HG03103 (cell line): ENCODE results near the gene SOWAHA.

Experiments used
- ATAC-seq: cut with Tn5 transposase; IDR thresholded peaks from one replicate; pipeline ENCODE4 v1.9.1; 2021; ENCODE audit warnings: low read depth; ENCODE audit not compliant: unreplicated experiment

The SOWAHA gene

GRCh38 chr5:132812781-132813598, at the start of gene SOWAHA:
SOWAHA (plus strand) TSS chr5:132813302; CDS start chr5:132813622, 320 bp downstream.
- no peak for ATAC-seq

- ATAC-seq: no peak
Observed at GRCh38 chr5:132764051-132764450, 49.1 kb upstream of the SOWAHA start.

- no peak for ATAC-seq
Observed at GRCh38 chr5:132764671-132765238, 48.3 kb upstream of the SOWAHA start.

GRCh38 chr5:132765311-132766019, 47.6 kb upstream of the SOWAHA start:
- no peak for ATAC-seq

- ATAC-seq: no peak
Observed at GRCh38 chr5:132766020-132766805, 46.9 kb upstream of the SOWAHA start.

- ATAC-seq: no peak
Observed at GRCh38 chr5:132766806-132767055, 46.4 kb upstream of the SOWAHA start.

GRCh38 chr5:132767150-132767549, 46.0 kb upstream of the SOWAHA start:
- no peak for ATAC-seq

- no peak for ATAC-seq
Observed at GRCh38 chr5:132768485-132768868, 44.6 kb upstream of the SOWAHA start.

- no peak for ATAC-seq
Observed at GRCh38 chr5:132770476-132771159, 42.5 kb upstream of the SOWAHA start.

GRCh38 chr5:132771503-132771998, 41.6 kb upstream of the SOWAHA start:
- ATAC-seq: no peak

- no peak for ATAC-seq
Observed at GRCh38 chr5:132772291-132773070, 40.6 kb upstream of the SOWAHA start.

GRCh38 chr5:132773114-132773513, 40.0 kb upstream of the SOWAHA start:
- ATAC-seq: no peak

GRCh38 chr5:132773601-132774355, 39.3 kb upstream of the SOWAHA start:
- no peak for ATAC-seq

- no peak for ATAC-seq
Observed at GRCh38 chr5:132774406-132774805, 38.7 kb upstream of the SOWAHA start.

GRCh38 chr5:132774896-132775295, 38.2 kb upstream of the SOWAHA start:
- ATAC-seq: no peak

- ATAC-seq: no peak
Observed at GRCh38 chr5:132775476-132775961, 37.6 kb upstream of the SOWAHA start.

GRCh38 chr5:132776131-132776937, 36.8 kb upstream of the SOWAHA start:
- ATAC-seq: no peak

- ATAC-seq: no peak
Observed at GRCh38 chr5:132776938-132777208, 36.2 kb upstream of the SOWAHA start.
